H1 (cell line): ENCODE measurements around the gene HOXB13. TPM values are rescaled to one million over a fixed set of nuclear protein-coding genes. Genes with fewer than 3 reads are reported as not detected.

ENCODE experiments used
- CTCF ChIA-PET: fragments of 300-600 bp; sonication (Branson Sonifier 250); formaldehyde crosslinking; loops from one replicate; lab custom pipeline; 2021; ENCODE audit not compliant: partially characterized antibody; lab: Charles Lee
- POLR2A ChIA-PET: fragments of 300-600 bp; sonication (Branson Sonifier 250); formaldehyde crosslinking; loops from one replicate; lab custom pipeline; 2021; ENCODE audit warnings: inconsistent platforms; ENCODE audit not compliant: partially characterized antibody; lab: Charles Lee
- DNase-seq, 2 experiments: peaks; one replicate each; pipeline versions ENCODE4 v3.0.0 to v3.0.0-alpha.2; 2010 to 2022; ENCODE audit warnings: low spot score in 2 of 2, low read depth in 1 of 2, mixed read lengths in 1 of 2
- FAIRE-seq: peaks from 2 replicates; lab custom pipeline; 2011; peaks lifted over from hg19 to GRCh38; lab: Jason Lieb, UNC
- H2AFZ ChIP-seq: 2 replicates; pipeline ENCODE4 v1.8.1; 2012; ENCODE audit warnings: low read length, inconsistent platforms
- H2AK5ac ChIP-seq: 2 replicates; pipeline ENCODE4 v1.6.1; 2013; ENCODE audit warnings: low read depth, low read length
- H2BK120ac ChIP-seq: replicated peaks from 2 replicates; pipeline ENCODE3; 2013; ENCODE audit warnings: low read depth, low read length, inconsistent platforms
- H2BK12ac ChIP-seq: 2 replicates; pipeline ENCODE4 v1.6.1; 2013; ENCODE audit warnings: low read depth, low read length
- H2BK15ac ChIP-seq: 2 replicates; pipeline ENCODE4 v1.6.1; 2013; ENCODE audit warnings: low read length
- H2BK20ac ChIP-seq: 2 replicates; pipeline ENCODE4 v1.6.1; 2013; ENCODE audit warnings: low read length
- H2BK5ac ChIP-seq: 2 replicates; pipeline ENCODE4 v1.6.1; 2013; ENCODE audit warnings: low read depth, low read length
- H3K14ac ChIP-seq: 2 replicates; pipeline ENCODE4 v1.6.1; 2013; ENCODE audit warnings: inconsistent platforms; ENCODE audit not compliant: insufficient read length
- H3K18ac ChIP-seq: 2 replicates; pipeline ENCODE4 v1.6.1; 2013; ENCODE audit warnings: low read length; ENCODE audit errors: extremely low read depth
- H3K23ac ChIP-seq: 2 replicates; pipeline ENCODE4 v1.6.1; 2013; ENCODE audit warnings: inconsistent platforms; ENCODE audit not compliant: insufficient read length
- H3K23me2 ChIP-seq: 2 replicates; pipeline ENCODE4 v1.6.1; 2013; ENCODE audit warnings: low read depth, low read length
- H3K27ac ChIP-seq: 2 replicates; pipeline ENCODE4 v1.6.1; 2011; ENCODE audit warnings: low read depth, low read length, inconsistent platforms
- H3K27me3 ChIP-seq, 4 experiments: replicated peaks in 1 of 4; 1 replicate in 1 of 4; 2 replicates in 3 of 4; pipeline versions ENCODE4 v1.6.1 to v1.8.1; 2011 to 2013; ENCODE audit warnings: low read length in 3 of 4, mild to moderate bottlenecking in 3 of 4, inconsistent platforms in 2 of 4, mixed read lengths in 2 of 4, moderate library complexity in 1 of 4; ENCODE audit not compliant: control insufficient read depth in 3 of 4, insufficient read depth in 3 of 4; ENCODE audit errors: extremely low read depth in 1 of 4
- H3K36me3 ChIP-seq, 4 experiments: 2 replicates each; pipeline versions ENCODE4 v1.6.1 to v1.8.1; 2011 to 2013; ENCODE audit warnings: mild to moderate bottlenecking in 4 of 4, low read length in 3 of 4, moderate library complexity in 2 of 4, control low read depth in 1 of 4, inconsistent platforms in 1 of 4; ENCODE audit not compliant: insufficient read depth in 4 of 4, control insufficient read depth in 2 of 4
- H3K4ac ChIP-seq: replicated peaks from 2 replicates; pipeline ENCODE3; 2013; ENCODE audit warnings: low read length, low read depth, mixed read lengths, inconsistent platforms; ENCODE audit not compliant: insufficient read length
- H3K4me1 ChIP-seq, 4 experiments: replicated peaks in 1 of 4; 1 replicate in 1 of 4; 2 replicates in 3 of 4; pipeline versions ENCODE4 v1.6.1 to v1.8.1; 2011 to 2013; ENCODE audit warnings: low read length in 3 of 4, inconsistent platforms in 2 of 4, mixed read lengths in 1 of 4; ENCODE audit not compliant: insufficient read depth in 4 of 4, control insufficient read depth in 3 of 4
- H3K4me2 ChIP-seq, 2 experiments: 2 replicates each; pipeline versions ENCODE4 v1.6.1 to v1.8.1; 2011 to 2013; ENCODE audit warnings: low read depth in 2 of 2, low read length in 2 of 2, control low read depth in 1 of 2, inconsistent platforms in 1 of 2, mild to moderate bottlenecking in 1 of 2; ENCODE audit not compliant: insufficient read depth in 1 of 2
- H3K4me3 ChIP-seq, 4 experiments: fragments of 200-600, 300-600 bp in 1 of 4; sonication (generic), shearing (Covaris generic), sonication (Bioruptor Twin) in 1 of 4; 2 replicates each; pipeline versions ENCODE4 v1.5.1 to v1.8.1; 2011 to 2016; ENCODE audit warnings: low read length in 4 of 4, low read depth in 3 of 4, control low read depth in 2 of 4, inconsistent platforms in 2 of 4, mild to moderate bottlenecking in 2 of 4, mixed read lengths in 1 of 4, moderate library complexity in 1 of 4; ENCODE audit not compliant: insufficient read depth in 2 of 4; ENCODE audit errors: extremely low read depth in 1 of 4
- H3K56ac ChIP-seq: replicated peaks from 2 replicates; pipeline ENCODE3; 2013; ENCODE audit warnings: low read depth, mild to moderate bottlenecking, mixed read lengths, low read length, inconsistent platforms; ENCODE audit not compliant: insufficient read length
- H3K79me1 ChIP-seq: 2 replicates; pipeline ENCODE4 v1.6.1; 2013; ENCODE audit warnings: low read depth, low read length, control low read depth
- H3K79me2 ChIP-seq, 2 experiments: 2 replicates each; pipeline versions ENCODE4 v1.6.1 to v1.8.1; 2012 to 2013; ENCODE audit warnings: low read length in 2 of 2, mild to moderate bottlenecking in 2 of 2, inconsistent platforms in 1 of 2; ENCODE audit not compliant: insufficient read depth in 2 of 2, control insufficient read depth in 1 of 2
- H3K9ac ChIP-seq, 4 experiments: replicated peaks in 1 of 4; 1 replicate in 1 of 4; 2 replicates in 3 of 4; pipeline versions ENCODE4 v1.6.1 to v1.8.1; 2011 to 2013; ENCODE audit warnings: low read depth in 3 of 4, low read length in 3 of 4, control low read depth in 2 of 4, mild to moderate bottlenecking in 2 of 4, moderate library complexity in 2 of 4, inconsistent platforms in 1 of 4; ENCODE audit errors: extremely low read depth in 1 of 4
- H3K9me3 ChIP-seq, 2 experiments: 2 replicates each; pipeline versions ENCODE4 v1.6.1 to v1.8.1; 2012 to 2013; ENCODE audit warnings: mild to moderate bottlenecking in 2 of 2, moderate library complexity in 2 of 2, control low read depth in 1 of 2, inconsistent platforms in 1 of 2, low read depth in 1 of 2, low read length in 1 of 2, mixed read lengths in 1 of 2; ENCODE audit not compliant: insufficient read depth in 2 of 2
- H4K20me1 ChIP-seq, 2 experiments: replicated peaks in 1 of 2; 2 replicates each; pipeline versions ENCODE3 to v1.8.1; 2011 to 2013; ENCODE audit warnings: inconsistent platforms in 2 of 2, low read length in 2 of 2, mild to moderate bottlenecking in 1 of 2; ENCODE audit not compliant: insufficient read depth in 2 of 2, control insufficient read depth in 1 of 2
- H4K5ac ChIP-seq: 2 replicates; pipeline ENCODE4 v1.6.1; 2013; ENCODE audit warnings: low read length, low read depth, mixed read lengths, inconsistent platforms; ENCODE audit not compliant: insufficient read length
- H4K8ac ChIP-seq: 2 replicates; pipeline ENCODE4 v1.8.0; 2013; ENCODE audit warnings: mild to moderate bottlenecking, moderate library complexity, low read length, inconsistent platforms; ENCODE audit not compliant: insufficient read depth; ENCODE audit errors: extremely low read depth
- H4K91ac ChIP-seq: replicated peaks from 2 replicates; pipeline ENCODE3; 2013; ENCODE audit warnings: low read length, mixed read lengths, inconsistent platforms; ENCODE audit not compliant: insufficient read length
- CBX8 ChIP-seq: fragments of 300-800, 300-1000 bp; sonication (generic); IDR thresholded peaks from 2 replicates; pipeline ENCODE4 v1.7.1; 2016; ENCODE audit warnings: low read depth, low read length, borderline replicate concordance
- EGR1 ChIP-seq: IDR thresholded peaks from 2 replicates; pipeline ENCODE4 v1.6.1; 2011; ENCODE audit warnings: low read depth, low read length, borderline replicate concordance
- EZH2 ChIP-seq: fragments of 200-600 bp; sonication (generic); IDR thresholded peaks from 2 replicates; pipeline ENCODE4 v1.7.1; 2012; ENCODE audit warnings: low read depth, mild to moderate bottlenecking, moderate library complexity, low read length, inconsistent platforms; ENCODE audit not compliant: severe bottlenecking
- POLR2A ChIP-seq, 2 experiments: IDR thresholded peaks; 1 replicate in 1 of 2; 2 replicates in 1 of 2; pipeline ENCODE4 v1.6.1; 2011; ENCODE audit warnings: low read depth in 2 of 2, low read length in 2 of 2, mild to moderate bottlenecking in 2 of 2; ENCODE audit errors: control extremely low read depth in 1 of 2
- RAD21 ChIP-seq, 2 experiments: IDR thresholded peaks in 1 of 2; conservative IDR thresholded peaks in 1 of 2; 2 replicates each; pipeline ENCODE4 v1.6.1; 2011; ENCODE audit warnings: low read depth in 2 of 2, low read length in 2 of 2, improper control_type of control experiment in 1 of 2, inconsistent platforms in 1 of 2, mild to moderate bottlenecking in 1 of 2, moderate library complexity in 1 of 2
- RNF2 ChIP-seq: fragments of 200-900, 300-1000 bp; sonication (generic); IDR thresholded peaks from 2 replicates; pipeline ENCODE4 v1.7.1; 2016; ENCODE audit warnings: borderline replicate concordance, low read depth, mild to moderate bottlenecking, antibody characterized with exemption, low read length; ENCODE audit not compliant: poor library complexity, severe bottlenecking; ENCODE audit errors: missing control alignments
- SUZ12 ChIP-seq: fragments of 200-600 bp; sonication (generic); IDR thresholded peaks from 2 replicates; pipeline ENCODE4 v1.6.1; 2012; ENCODE audit warnings: mild to moderate bottlenecking, inconsistent platforms, low read length, moderate library complexity, mixed read lengths
- WGBS, 2 experiments: shearing (Covaris generic) in 1 of 2; methylation state at CpG; one replicate each; pipeline versions ENCODE4 v1.1.6 to v1.1.7; 2013 to 2015; ENCODE audit warnings: low lambda C conversion rate in 2 of 2, mixed read lengths in 2 of 2, inconsistent platforms in 1 of 2, low coverage in 1 of 2, missing lambda C conversion rate in 1 of 2; ENCODE audit not compliant: insufficient replicate concordance in 2 of 2, insufficient coverage in 1 of 2, insufficient read length in 1 of 2; ENCODE audit errors: extremely low coverage in 1 of 2, missing lambda C conversion rate in 1 of 2; 5-methylcytosine and 5-hydroxymethylcytosine counted together
- polyA plus RNA-seq, 7 experiments: library from polyadenylated mRNA; depleted of rRNA in 3 of 7; stranded (reverse) in 5 of 7; unstranded in 2 of 7; fragments of >200 nt in 5 of 7; fragments of 200-250 nt in 2 of 7; gene quantifications; 1 replicate in 5 of 7; 2 replicates in 1 of 7; 4 replicates in 1 of 7; pipeline versions ENCODE4 v1.2.1 to v1.2.3, GENCODE V29; 2011 to 2013; ENCODE audit warnings: missing spikeins in 2 of 7, mixed read lengths in 2 of 7
- total RNA-seq: library from RNA; stranded (reverse); fragmentation: NEBNext Ultra II Directional; extraction: Animal tissue kit (Norgen Biotek cat#: 25700); gene quantifications from 2 replicates; pipeline ENCODE4 v1.2.1, GENCODE V29; 2021

The HOXB13 gene
- total and polyA plus RNA-seq, 2 of the 8 experiments (the other 6 are each of a cell fraction or from before 2014, with no cell fraction given): not detected

- no peaks in the 10 kb centered on the region for H3K23me2 ChIP-seq
- no peak overlapping the region for H4K5ac ChIP-seq
- H3K18ac ChIP-seq: no peak overlapping the region
- no peak overlapping the region for H3K14ac ChIP-seq
- no peak overlapping the region for H3K23ac ChIP-seq
- peaks cover 0 to 5% (median 0%) of the 10 kb centered on the region in 4 experiments; a peak in 1 of 8 replicates for H3K36me3 ChIP-seq
- H2BK12ac ChIP-seq: no peak overlapping the region
- no peak overlapping the region for H4K91ac ChIP-seq
- no peak for FAIRE-seq
- H2BK15ac ChIP-seq: no peak overlapping the region
- no peak overlapping the region for H4K8ac ChIP-seq
- H2BK5ac ChIP-seq: no peak overlapping the region
- H3K4me3 ChIP-seq: no peak overlapping the region
- peak; percentile 93 for TF ChIP-seq RNF2
- TF ChIP-seq POLR2A (IDR thresholded peaks at IDR 0.05; ENCODE audit: control extremely low read depth in 1 of 2, low read depth in 2 of 2, low read length in 2 of 2): no peak
- TF ChIP-seq EZH2: peak; percentile 55
- peak; percentile 78 for TF ChIP-seq CBX8
- no peak for TF ChIP-seq RAD21 (IDR thresholded peaks at IDR 0.05 in 1 of 2, conservative IDR thresholded peaks at IDR 0.05 in 1 of 2; ENCODE audit: low read depth in 2 of 2, low read length in 2 of 2)
- peak; percentile 48 for TF ChIP-seq SUZ12
- TF ChIP-seq EGR1: no peak
- no peak overlapping the region for H3K9ac ChIP-seq
- H3K4me1 ChIP-seq: peaks cover 0 to 6% (median 1%) of the 10 kb centered on the region in 4 experiments; a peak in 3 of 7 replicates
- H3K9me3 ChIP-seq: no peaks in the 10 kb centered on the region
- peaks cover 10 to 32% of the 10 kb centered on the region in 2 experiments for H4K20me1 ChIP-seq
- peaks cover 92 to 100% (median 100%) of the 10 kb centered on the region in 4 experiments for H3K27me3 ChIP-seq
- no peak for DNase-seq
- H2AK5ac ChIP-seq: no peak overlapping the region
- CTCF ChIA-PET: interaction anchor here (0.8 to 10.1 kb wide), 8 partner anchors 12 to 97 kb away, joined by 3 to 145 read pairs (median 4); partner anchors contain the start of genes PRAC1 and PRAC2
- H3K79me2 ChIP-seq: no peaks in the 10 kb centered on the region
- no peaks in the 10 kb centered on the region for H3K79me1 ChIP-seq
- POLR2A ChIA-PET: no interaction called here
- no peak overlapping the region for H2BK120ac ChIP-seq
- H2AFZ ChIP-seq: no peak overlapping the region
- no peak overlapping the region for H3K27ac ChIP-seq
- no peak overlapping the region for H3K4ac ChIP-seq
- H3K4me2 ChIP-seq: no peak overlapping the region
- 30 to 57% methylated on average over 1 to 18 of the region's 22 CpGs for WGBS, 2 experiments
- H2BK20ac ChIP-seq: no peak overlapping the region
- H3K56ac ChIP-seq: no peak overlapping the region
These were observed 5.2 kb upstream of the HOXB13 start for GRCh38 chr17:48733632-48734328.
